ES-I3 (cell line): ENCODE data around the gene XPNPEP1.

Experiments
- H3K36me3 ChIP-seq: 2 replicates; pipeline ENCODE4 v1.6.1; 2013; ENCODE audit warnings: mild to moderate bottlenecking, low read length, control low read depth, moderate library complexity; ENCODE audit not compliant: insufficient read depth
- H3K4me1 ChIP-seq: 2 replicates; pipeline ENCODE4 v1.6.1; 2013; ENCODE audit warnings: mild to moderate bottlenecking, control low read depth, low read length; ENCODE audit not compliant: insufficient read depth
- H3K9ac ChIP-seq: 2 replicates; pipeline ENCODE4 v1.6.1; 2013; ENCODE audit warnings: low read depth, mild to moderate bottlenecking, low read length, moderate library complexity
- H3K9me3 ChIP-seq: 2 replicates; pipeline ENCODE4 v1.6.1; 2013; ENCODE audit warnings: mild to moderate bottlenecking, low read length, moderate library complexity; ENCODE audit not compliant: control insufficient read depth, insufficient read depth

The XPNPEP1 gene

GRCh38 chr10:109821672-109822071 is 101.6 kb downstream of the XPNPEP1 start:
- Histone ChIP-seq H3K9me3 (no peaks in the 10 kb centered on the region), H3K4me1 (no peaks in the 10 kb centered on the region), H3K36me3 (no peaks in the 10 kb centered on the region), H3K9ac (no peak overlapping the region)

GRCh38 chr10:109820620-109821405 is 102.5 kb downstream of the XPNPEP1 start:
- Histone ChIP-seq H3K4me1 (no peaks in the 10 kb centered on the region), H3K9me3 (no peaks in the 10 kb centered on the region), H3K36me3 (no peaks in the 10 kb centered on the region), H3K9ac (no peak overlapping the region)

GRCh38 chr10:109819807-109820206 is 103.5 kb downstream of the XPNPEP1 start:
- H3K9me3 ChIP-seq, result no peaks in the 10 kb centered on the region
- H3K36me3 ChIP-seq, result no peaks in the 10 kb centered on the region
- no peak overlapping the region for H3K9ac ChIP-seq
- no peaks in the 10 kb centered on the region for H3K4me1 ChIP-seq
